ENCODE measurements around the gene GDF10. TPM values are rescaled to one million over a fixed set of nuclear protein-coding genes. Genes with fewer than 3 reads are reported as not detected.

The GDF10 gene
- total and polyA plus RNA-seq, 10 of the 15 experiments (the other 5 are each of a cell fraction or from before 2014, with no cell fraction given): not detected

- TF ChIP-seq NFIC (IDR thresholded peaks at IDR 0.05; ENCODE audit: low read depth, low read length): no peak
- TF ChIP-seq, protein P1, sequence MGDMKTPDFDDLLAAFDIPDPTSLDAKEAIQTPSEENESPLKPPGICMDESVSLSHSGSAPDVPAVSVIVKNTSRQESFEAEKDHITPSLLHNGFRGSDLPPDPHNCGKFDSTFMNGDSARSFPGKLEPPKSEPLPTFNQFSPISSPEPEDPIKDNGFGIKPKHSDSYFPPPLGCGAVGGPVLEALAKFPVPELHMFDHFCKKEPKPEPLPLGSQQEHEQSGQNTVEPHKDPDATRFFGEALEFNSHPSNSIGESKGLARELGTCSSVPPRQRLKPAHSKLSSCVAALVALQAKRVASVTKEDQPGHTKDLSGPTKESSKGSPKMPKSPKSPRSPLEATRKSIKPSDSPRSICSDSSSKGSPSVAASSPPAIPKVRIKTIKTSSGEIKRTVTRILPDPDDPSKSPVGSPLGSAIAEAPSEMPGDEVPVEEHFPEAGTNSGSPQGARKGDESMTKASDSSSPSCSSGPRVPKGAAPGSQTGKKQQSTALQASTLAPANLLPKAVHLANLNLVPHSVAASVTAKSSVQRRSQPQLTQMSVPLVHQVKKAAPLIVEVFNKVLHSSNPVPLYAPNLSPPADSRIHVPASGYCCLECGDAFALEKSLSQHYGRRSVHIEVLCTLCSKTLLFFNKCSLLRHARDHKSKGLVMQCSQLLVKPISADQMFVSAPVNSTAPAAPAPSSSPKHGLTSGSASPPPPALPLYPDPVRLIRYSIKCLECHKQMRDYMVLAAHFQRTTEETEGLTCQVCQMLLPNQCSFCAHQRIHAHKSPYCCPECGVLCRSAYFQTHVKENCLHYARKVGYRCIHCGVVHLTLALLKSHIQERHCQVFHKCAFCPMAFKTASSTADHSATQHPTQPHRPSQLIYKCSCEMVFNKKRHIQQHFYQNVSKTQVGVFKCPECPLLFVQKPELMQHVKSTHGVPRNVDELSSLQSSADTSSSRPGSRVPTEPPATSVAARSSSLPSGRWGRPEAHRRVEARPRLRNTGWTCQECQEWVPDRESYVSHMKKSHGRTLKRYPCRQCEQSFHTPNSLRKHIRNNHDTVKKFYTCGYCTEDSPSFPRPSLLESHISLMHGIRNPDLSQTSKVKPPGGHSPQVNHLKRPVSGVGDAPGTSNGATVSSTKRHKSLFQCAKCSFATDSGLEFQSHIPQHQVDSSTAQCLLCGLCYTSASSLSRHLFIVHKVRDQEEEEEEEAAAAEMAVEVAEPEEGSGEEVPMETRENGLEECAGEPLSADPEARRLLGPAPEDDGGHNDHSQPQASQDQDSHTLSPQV (IDR thresholded peaks at IDR 0.05): no peak
- no peak for TF ChIP-seq STAT1 (conservative IDR thresholded peaks at IDR 0.05)
- TF ChIP-seq, protein P2, sequence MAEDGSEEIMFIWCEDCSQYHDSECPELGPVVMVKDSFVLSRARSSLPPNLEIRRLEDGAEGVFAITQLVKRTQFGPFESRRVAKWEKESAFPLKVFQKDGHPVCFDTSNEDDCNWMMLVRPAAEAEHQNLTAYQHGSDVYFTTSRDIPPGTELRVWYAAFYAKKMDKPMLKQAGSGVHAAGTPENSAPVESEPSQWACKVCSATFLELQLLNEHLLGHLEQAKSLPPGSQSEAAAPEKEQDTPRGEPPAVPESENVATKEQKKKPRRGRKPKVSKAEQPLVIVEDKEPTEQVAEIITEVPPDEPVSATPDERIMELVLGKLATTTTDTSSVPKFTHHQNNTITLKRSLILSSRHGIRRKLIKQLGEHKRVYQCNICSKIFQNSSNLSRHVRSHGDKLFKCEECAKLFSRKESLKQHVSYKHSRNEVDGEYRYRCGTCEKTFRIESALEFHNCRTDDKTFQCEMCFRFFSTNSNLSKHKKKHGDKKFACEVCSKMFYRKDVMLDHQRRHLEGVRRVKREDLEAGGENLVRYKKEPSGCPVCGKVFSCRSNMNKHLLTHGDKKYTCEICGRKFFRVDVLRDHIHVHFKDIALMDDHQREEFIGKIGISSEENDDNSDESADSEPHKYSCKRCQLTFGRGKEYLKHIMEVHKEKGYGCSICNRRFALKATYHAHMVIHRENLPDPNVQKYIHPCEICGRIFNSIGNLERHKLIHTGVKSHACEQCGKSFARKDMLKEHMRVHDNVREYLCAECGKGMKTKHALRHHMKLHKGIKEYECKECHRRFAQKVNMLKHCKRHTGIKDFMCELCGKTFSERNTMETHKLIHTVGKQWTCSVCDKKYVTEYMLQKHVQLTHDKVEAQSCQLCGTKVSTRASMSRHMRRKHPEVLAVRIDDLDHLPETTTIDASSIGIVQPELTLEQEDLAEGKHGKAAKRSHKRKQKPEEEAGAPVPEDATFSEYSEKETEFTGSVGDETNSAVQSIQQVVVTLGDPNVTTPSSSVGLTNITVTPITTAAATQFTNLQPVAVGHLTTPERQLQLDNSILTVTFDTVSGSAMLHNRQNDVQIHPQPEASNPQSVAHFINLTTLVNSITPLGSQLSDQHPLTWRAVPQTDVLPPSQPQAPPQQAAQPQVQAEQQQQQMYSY (CRISPR knock-in tag; IDR thresholded peaks at IDR 0.05): no peak
- no peak for TF ChIP-seq ZNF687 (IDR thresholded peaks at IDR 0.05)
- no peak for TF ChIP-seq ZNF217 (IDR thresholded peaks at IDR 0.05)
- no peak for TF ChIP-seq ATF7 (IDR thresholded peaks at IDR 0.05; ENCODE audit: low read depth)
- TF ChIP-seq, protein P3, sequence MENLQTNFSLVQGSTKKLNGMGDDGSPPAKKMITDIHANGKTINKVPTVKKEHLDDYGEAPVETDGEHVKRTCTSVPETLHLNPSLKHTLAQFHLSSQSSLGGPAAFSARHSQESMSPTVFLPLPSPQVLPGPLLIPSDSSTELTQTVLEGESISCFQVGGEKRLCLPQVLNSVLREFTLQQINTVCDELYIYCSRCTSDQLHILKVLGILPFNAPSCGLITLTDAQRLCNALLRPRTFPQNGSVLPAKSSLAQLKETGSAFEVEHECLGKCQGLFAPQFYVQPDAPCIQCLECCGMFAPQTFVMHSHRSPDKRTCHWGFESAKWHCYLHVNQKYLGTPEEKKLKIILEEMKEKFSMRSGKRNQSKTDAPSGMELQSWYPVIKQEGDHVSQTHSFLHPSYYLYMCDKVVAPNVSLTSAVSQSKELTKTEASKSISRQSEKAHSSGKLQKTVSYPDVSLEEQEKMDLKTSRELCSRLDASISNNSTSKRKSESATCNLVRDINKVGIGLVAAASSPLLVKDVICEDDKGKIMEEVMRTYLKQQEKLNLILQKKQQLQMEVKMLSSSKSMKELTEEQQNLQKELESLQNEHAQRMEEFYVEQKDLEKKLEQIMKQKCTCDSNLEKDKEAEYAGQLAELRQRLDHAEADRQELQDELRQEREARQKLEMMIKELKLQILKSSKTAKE (IDR thresholded peaks at IDR 0.05; ENCODE audit: low read depth, poor library complexity, severe bottlenecking): no peak
- TF ChIP-seq, protein P4, sequence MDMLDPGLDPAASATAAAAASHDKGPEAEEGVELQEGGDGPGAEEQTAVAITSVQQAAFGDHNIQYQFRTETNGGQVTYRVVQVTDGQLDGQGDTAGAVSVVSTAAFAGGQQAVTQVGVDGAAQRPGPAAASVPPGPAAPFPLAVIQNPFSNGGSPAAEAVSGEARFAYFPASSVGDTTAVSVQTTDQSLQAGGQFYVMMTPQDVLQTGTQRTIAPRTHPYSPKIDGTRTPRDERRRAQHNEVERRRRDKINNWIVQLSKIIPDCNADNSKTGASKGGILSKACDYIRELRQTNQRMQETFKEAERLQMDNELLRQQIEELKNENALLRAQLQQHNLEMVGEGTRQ (IDR thresholded peaks at IDR 0.05; ENCODE audit: borderline replicate concordance, low read depth, low read length): no peak
These were observed 39.3 kb downstream of the GDF10 start (continued) for GRCh38 chr10:47339186-47339735.
